IMR-90 (cell line): ENCODE data around the gene SLC10A3. TPM values are rescaled to one million over a fixed set of nuclear protein-coding genes. Genes with fewer than 3 reads are reported as not detected.

Experiments
- ATAC-seq: fragments of 200-7000 bp; cut with Tn5 transposase; 2 replicates; pipeline ENCODE4 v1.9.1; 2020; ENCODE audit warnings: low read depth, mild to moderate bottlenecking, moderate library complexity
- BruUV-seq: library from RNA; stranded (reverse); fragments of 400-500 nt; replicated peaks from 2 replicates; lab custom pipeline; 2021; lab: Mats Ljungman, UMichigan
- CTCF ChIA-PET: fragments of 300-600 bp; formaldehyde crosslinking; extraction: SDS; loops from one replicate; lab custom pipeline; 2021; ENCODE audit warnings: antibody characterized with exemption; lab: Yijun Ruan, JAX
- POLR2A ChIA-PET: fragments of 300-600 bp; sonication (Branson Sonifier 250); formaldehyde crosslinking; loops from one replicate; lab custom pipeline; 2022; ENCODE audit warnings: antibody characterized with exemption; ENCODE audit not compliant: unreplicated experiment; lab: Charles Lee
- DNase-seq: peaks from one replicate; pipeline ENCODE4 v3.0.0; 2013
- H2AFZ ChIP-seq: replicated peaks from 2 replicates; pipeline ENCODE3; 2013; ENCODE audit warnings: low read length, mild to moderate bottlenecking; ENCODE audit not compliant: poor library complexity
- H2AK5ac ChIP-seq: 2 replicates; pipeline ENCODE4 v1.6.1; 2013; ENCODE audit warnings: low read depth, low read length, inconsistent platforms
- H2AK9ac ChIP-seq: replicated peaks from 2 replicates; pipeline ENCODE3; 2013; ENCODE audit warnings: mild to moderate bottlenecking, low read depth, low read length, moderate library complexity; ENCODE audit not compliant: poor library complexity
- H2BK120ac ChIP-seq: 2 replicates; pipeline ENCODE4 v1.6.1; 2013; ENCODE audit warnings: low read depth, low read length, inconsistent platforms
- H2BK15ac ChIP-seq: 3 replicates; pipeline ENCODE4 v1.6.1; 2013; ENCODE audit warnings: low read depth, low read length, inconsistent platforms
- H2BK20ac ChIP-seq: 2 replicates; pipeline ENCODE4 v1.6.1; 2013; ENCODE audit warnings: low read depth, mild to moderate bottlenecking, inconsistent platforms, low read length, moderate library complexity
- H2BK5ac ChIP-seq: 2 replicates; pipeline ENCODE4 v1.6.1; 2013; ENCODE audit warnings: mild to moderate bottlenecking, low read depth, low read length, inconsistent platforms; ENCODE audit not compliant: poor library complexity, severe bottlenecking
- H3K14ac ChIP-seq: replicated peaks from 2 replicates; pipeline ENCODE4 v1.6.1; 2013; ENCODE audit warnings: low read depth, low read length, inconsistent platforms
- H3K18ac ChIP-seq: 2 replicates; pipeline ENCODE4 v1.6.1; 2013; ENCODE audit warnings: low read depth, low read length, control low read depth
- H3K23ac ChIP-seq: 2 replicates; pipeline ENCODE4 v1.6.1; 2013; ENCODE audit warnings: low read depth, low read length, inconsistent platforms
- H3K27ac ChIP-seq: 2 replicates; pipeline ENCODE4 v1.5.1; 2013; ENCODE audit warnings: mild to moderate bottlenecking, control low read depth, low read length; ENCODE audit not compliant: insufficient read depth
- H3K27me3 ChIP-seq: 2 replicates; pipeline ENCODE4 v1.6.1; 2013; ENCODE audit warnings: low read length; ENCODE audit not compliant: control insufficient read depth, insufficient read depth
- H3K36me3 ChIP-seq: 2 replicates; pipeline ENCODE4 v1.6.1; 2013; ENCODE audit warnings: low read length, mixed read lengths; ENCODE audit not compliant: control insufficient read depth, insufficient read depth
- H3K4ac ChIP-seq: 2 replicates; pipeline ENCODE4 v1.6.1; 2013; ENCODE audit warnings: low read depth, low read length, inconsistent platforms
- H3K4me1 ChIP-seq: 2 replicates; pipeline ENCODE4 v1.6.1; 2013; ENCODE audit warnings: low read length, mixed read lengths; ENCODE audit not compliant: control insufficient read depth, insufficient read depth
- H3K4me2 ChIP-seq: 2 replicates; pipeline ENCODE4 v1.6.1; 2013; ENCODE audit warnings: low read depth, mild to moderate bottlenecking, control low read depth, low read length, moderate library complexity
- H3K4me3 ChIP-seq: 2 replicates; pipeline ENCODE4 v1.5.1; 2013; ENCODE audit warnings: low read depth, mild to moderate bottlenecking, control low read depth, low read length, moderate library complexity; ENCODE audit not compliant: insufficient read depth
- H3K56ac ChIP-seq: 2 replicates; pipeline ENCODE4 v1.6.1; 2013; ENCODE audit warnings: low read length, inconsistent platforms; ENCODE audit not compliant: insufficient read depth; ENCODE audit errors: extremely low read depth
- H3K79me1 ChIP-seq, 2 experiments: 2 replicates each; pipeline ENCODE4 v1.6.1; 2013; ENCODE audit warnings: low read length in 2 of 2, inconsistent platforms in 1 of 2, low read depth in 1 of 2
- H3K9ac ChIP-seq: 2 replicates; pipeline ENCODE4 v1.6.1; 2013; ENCODE audit warnings: low read depth, low read length, control low read depth
- H3K9me1 ChIP-seq: 2 replicates; pipeline ENCODE4 v1.6.1; 2013; ENCODE audit warnings: low read length, inconsistent platforms; ENCODE audit not compliant: insufficient read depth
- H3K9me3 ChIP-seq: 2 replicates; pipeline ENCODE4 v1.6.1; 2013; ENCODE audit warnings: low read length; ENCODE audit not compliant: control insufficient read depth, insufficient read depth
- H4K20me1 ChIP-seq: 2 replicates; pipeline ENCODE4 v1.6.1; 2013; ENCODE audit warnings: low read length, inconsistent platforms; ENCODE audit not compliant: insufficient read depth
- H4K5ac ChIP-seq: 2 replicates; pipeline ENCODE4 v1.6.1; 2013; ENCODE audit warnings: mild to moderate bottlenecking, low read depth, low read length, control low read depth
- H4K8ac ChIP-seq, 2 experiments: 2 replicates each; pipeline ENCODE4 v1.6.1; 2013; ENCODE audit warnings: low read depth in 2 of 2, low read length in 2 of 2, control low read depth in 1 of 2, inconsistent platforms in 1 of 2
- H4K91ac ChIP-seq: 2 replicates; pipeline ENCODE4 v1.6.1; 2013; ENCODE audit warnings: low read depth, low read length, inconsistent platforms; ENCODE audit not compliant: insufficient read depth
- BHLHE40 ChIP-seq: fragments of 150-350 bp; IDR thresholded peaks from 2 replicates; pipeline ENCODE4 v1.6.1; 2016; ENCODE audit warnings: mild to moderate bottlenecking, low read depth, low read length
- CEBPB ChIP-seq: IDR thresholded peaks from 2 replicates; pipeline ENCODE4 v1.6.1; 2012; ENCODE audit warnings: low read depth, low read length, improper control_type of control experiment
- ELK1 ChIP-seq: fragments of 150-350 bp; IDR thresholded peaks from 2 replicates; pipeline ENCODE4 v1.6.1; 2016; ENCODE audit warnings: low read depth, mild to moderate bottlenecking, low read length, moderate library complexity, borderline replicate concordance
- FOS ChIP-seq: fragments of 150-350 bp; IDR thresholded peaks from 2 replicates; pipeline ENCODE4 v1.6.1; 2016; ENCODE audit warnings: low read depth, low read length
- MXI1 ChIP-seq: IDR thresholded peaks from 2 replicates; pipeline ENCODE4 v1.6.1; 2012; ENCODE audit warnings: low read depth, mild to moderate bottlenecking, low read length, moderate library complexity, borderline replicate concordance
- NFE2L2 ChIP-seq: fragments of 150-350 bp; IDR thresholded peaks from 2 replicates; pipeline ENCODE4 v1.6.1; 2016; ENCODE audit warnings: low read depth, mild to moderate bottlenecking, low read length
- POLR2A ChIP-seq: IDR thresholded peaks from 2 replicates; pipeline ENCODE4 v1.6.1; 2012; ENCODE audit warnings: mild to moderate bottlenecking, low read depth, low read length
- RCOR1 ChIP-seq: IDR thresholded peaks from 2 replicates; pipeline ENCODE4 v1.6.1; 2012; ENCODE audit warnings: mild to moderate bottlenecking, low read length, improper control_type of control experiment; ENCODE audit not compliant: insufficient replicate concordance
- RFX5 ChIP-seq: IDR thresholded peaks from 2 replicates; pipeline ENCODE4 v1.8.0; 2012; ENCODE audit warnings: low read depth, mild to moderate bottlenecking, low read length, moderate library complexity
- WGBS, 2 experiments: methylation state at CpG; one replicate each; pipeline versions ENCODE4 v1.1.5 to v1.1.7; 2013; ENCODE audit warnings: missing lambda C conversion rate in 2 of 2; ENCODE audit not compliant: insufficient read length in 1 of 2; ENCODE audit errors: extremely low coverage in 2 of 2; 5-methylcytosine and 5-hydroxymethylcytosine counted together
- dilution Hi-C: fragments of 300-500 bp; cut with HindIII; formaldehyde crosslinking; loops from one replicate; pipeline ENCODE4 v1.14.3; 2018; ENCODE audit warnings: low sequenced_read_pairs; ENCODE audit not compliant: unreplicated experiment
- in situ Hi-C: fragments of 300-500 bp; cut with MboI; formaldehyde crosslinking; loops from 3 replicates; pipeline ENCODE4 v1.14.3; 2019; ENCODE audit warnings: low sequenced_read_pairs, inconsistent platforms, mixed read lengths
- intact Hi-C: fragments of 100-400 bp; cut with micrococcal nuclease; formaldehyde crosslinking; loops from 2 replicates; pipeline ENCODE4 v1.10.0; 2022
- polyA plus RNA-seq, 3 experiments: library from polyadenylated mRNA; depleted of rRNA; stranded (reverse); fragments of >200 nt; gene quantifications; 2 replicates each; pipeline ENCODE4 v1.2.3, GENCODE V29; 2012; ENCODE audit warnings: low replicate concordance in 1 of 3
- total RNA-seq: library from RNA; depleted of rRNA; stranded (reverse); fragments of >200 nt; gene quantifications from 2 replicates; pipeline ENCODE4 v1.2.3, GENCODE V29; 2012
- TF ChIP-seq, protein P1 (sequence below): conservative IDR thresholded peaks from 2 replicates; pipeline ENCODE4 v1.5.1; 2012; ENCODE audit warnings: mild to moderate bottlenecking, low read depth, low read length, improper control_type of control experiment
- TF ChIP-seq, protein P2 (sequence below): fragments of 150-350 bp; IDR thresholded peaks from 2 replicates; pipeline ENCODE4 v1.6.1; 2017; ENCODE audit warnings: mild to moderate bottlenecking, antibody characterized with exemption, low read length, low read depth

The SLC10A3 gene
- total and polyA plus RNA-seq, 2 of the 4 experiments (the other 2 are of a cell fraction), result 15.2 to 24.6 TPM

- no peak for TF ChIP-seq MXI1
Measured at GRCh38 chrX:154488336-154489075, 1.9 kb downstream of the SLC10A3 start (continued).

DNA sequence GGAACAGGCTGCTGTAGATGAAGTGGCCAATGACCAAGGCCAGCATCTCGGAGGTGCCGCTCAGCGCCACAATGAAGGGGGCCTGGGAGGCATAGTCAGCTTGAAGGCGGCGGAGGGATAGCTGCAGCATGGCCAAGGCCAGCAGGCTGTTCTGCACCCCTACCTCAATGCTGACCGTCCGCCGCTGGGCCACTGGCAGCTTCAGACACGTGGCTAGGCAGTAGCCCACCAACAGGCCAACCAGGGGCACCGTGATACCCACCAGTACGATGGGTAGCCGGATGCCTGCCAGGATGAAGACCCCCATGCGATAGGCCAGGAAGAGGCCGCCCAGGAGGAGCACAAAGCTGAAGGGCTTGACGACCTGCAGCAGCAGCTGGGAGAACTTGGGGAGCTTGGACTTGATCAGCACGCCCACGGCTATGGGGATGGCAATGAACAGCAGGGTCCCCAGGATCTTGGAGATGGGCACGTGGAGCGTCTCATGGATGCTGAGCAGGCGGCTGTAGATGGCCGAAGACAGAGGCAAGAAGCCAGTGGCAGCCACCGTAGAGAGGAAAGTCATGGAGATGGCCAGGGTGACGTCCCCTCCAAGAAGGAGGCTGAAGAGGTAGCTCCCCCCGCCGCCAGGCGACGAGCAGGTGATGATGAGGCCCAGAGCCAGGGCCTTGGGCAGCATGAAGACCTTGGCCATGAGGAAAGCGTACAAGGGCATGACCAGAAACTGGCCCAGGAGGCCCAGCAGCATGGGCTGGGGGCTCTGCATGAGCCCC lies 2.7 kb downstream of the SLC10A3 start:
- H2BK120ac ChIP-seq, result no peak overlapping the region
- POLR2A ChIA-PET, result interaction anchor here (0.5 kb wide), 1 partner anchor 24 kb away, joined by 5 read pairs; no protein-coding TSS in a partner anchor
- H3K4ac ChIP-seq, result no peak overlapping the region
- dilution Hi-C loops (no loop called here), in situ Hi-C loops (no loop called here), intact Hi-C loops (no loop called here)
- no peak overlapping the region for H3K9ac ChIP-seq
- no peak overlapping the region for H2AK9ac ChIP-seq
- no peak overlapping the region for H4K5ac ChIP-seq
- CTCF ChIA-PET, result no interaction called here
- no peaks in the 10 kb centered on the region for H3K27me3 ChIP-seq
- H4K91ac ChIP-seq, result no peak overlapping the region
- ATAC-seq (no peak), DNase-seq (no peak)
- H2BK20ac ChIP-seq, result no peak overlapping the region
- H2BK5ac ChIP-seq, result no peak overlapping the region
- no TSS peak for BruUV-seq
- H3K9me3 ChIP-seq, result no peaks in the 10 kb centered on the region
- no peak overlapping the region for H3K23ac ChIP-seq
- no peak overlapping the region for H2AFZ ChIP-seq
- H3K36me3 ChIP-seq, result peaks cover 16% of the 10 kb centered on the region; the same call in 1 of the 2 replicates
- no peak overlapping the region for H2BK15ac ChIP-seq
- H4K20me1 ChIP-seq, result peaks cover 4% of the 10 kb centered on the region; the same call in 1 of the 2 replicates
- H2AK5ac ChIP-seq, result no peak overlapping the region; the same call in 1 of the 2 replicates
- no peak overlapping the region for H3K4me3 ChIP-seq
- WGBS, 2 experiments, result 85% methylated on average over 23 of the region's 28 CpGs; no CpG with 5 or more reads in 1 of the 2 experiments
- no peak overlapping the region for H3K4me2 ChIP-seq
- peaks cover 3 to 38% of the 10 kb centered on the region in 2 experiments; a peak in 3 of 4 replicates for H3K79me1 ChIP-seq
- H3K9me1 ChIP-seq, result peaks cover 8% of the 10 kb centered on the region; the same call in 1 of the 2 replicates
- no peak overlapping the region for H4K8ac ChIP-seq
- H3K14ac ChIP-seq, result no peak overlapping the region
- no peak overlapping the region for H3K56ac ChIP-seq
- no peak overlapping the region for H3K18ac ChIP-seq
- no peak overlapping the region for H3K27ac ChIP-seq
- peaks cover 4% of the 10 kb centered on the region; the same call in 1 of the 2 replicates for H3K4me1 ChIP-seq
- no peak for TF ChIP-seq POLR2A
- no peak for TF ChIP-seq CEBPB
- TF ChIP-seq, protein P1, sequence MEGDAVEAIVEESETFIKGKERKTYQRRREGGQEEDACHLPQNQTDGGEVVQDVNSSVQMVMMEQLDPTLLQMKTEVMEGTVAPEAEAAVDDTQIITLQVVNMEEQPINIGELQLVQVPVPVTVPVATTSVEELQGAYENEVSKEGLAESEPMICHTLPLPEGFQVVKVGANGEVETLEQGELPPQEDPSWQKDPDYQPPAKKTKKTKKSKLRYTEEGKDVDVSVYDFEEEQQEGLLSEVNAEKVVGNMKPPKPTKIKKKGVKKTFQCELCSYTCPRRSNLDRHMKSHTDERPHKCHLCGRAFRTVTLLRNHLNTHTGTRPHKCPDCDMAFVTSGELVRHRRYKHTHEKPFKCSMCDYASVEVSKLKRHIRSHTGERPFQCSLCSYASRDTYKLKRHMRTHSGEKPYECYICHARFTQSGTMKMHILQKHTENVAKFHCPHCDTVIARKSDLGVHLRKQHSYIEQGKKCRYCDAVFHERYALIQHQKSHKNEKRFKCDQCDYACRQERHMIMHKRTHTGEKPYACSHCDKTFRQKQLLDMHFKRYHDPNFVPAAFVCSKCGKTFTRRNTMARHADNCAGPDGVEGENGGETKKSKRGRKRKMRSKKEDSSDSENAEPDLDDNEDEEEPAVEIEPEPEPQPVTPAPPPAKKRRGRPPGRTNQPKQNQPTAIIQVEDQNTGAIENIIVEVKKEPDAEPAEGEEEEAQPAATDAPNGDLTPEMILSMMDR, result no peak
- no peak for TF ChIP-seq FOS
- no peak for TF ChIP-seq RCOR1
- TF ChIP-seq RFX5, result no peak
- TF ChIP-seq BHLHE40, result no peak
- no peak for TF ChIP-seq NFE2L2
- TF ChIP-seq, protein P2, sequence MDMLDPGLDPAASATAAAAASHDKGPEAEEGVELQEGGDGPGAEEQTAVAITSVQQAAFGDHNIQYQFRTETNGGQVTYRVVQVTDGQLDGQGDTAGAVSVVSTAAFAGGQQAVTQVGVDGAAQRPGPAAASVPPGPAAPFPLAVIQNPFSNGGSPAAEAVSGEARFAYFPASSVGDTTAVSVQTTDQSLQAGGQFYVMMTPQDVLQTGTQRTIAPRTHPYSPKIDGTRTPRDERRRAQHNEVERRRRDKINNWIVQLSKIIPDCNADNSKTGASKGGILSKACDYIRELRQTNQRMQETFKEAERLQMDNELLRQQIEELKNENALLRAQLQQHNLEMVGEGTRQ, result no peak
- no peak for TF ChIP-seq ELK1
